GM12878 (cell line): ENCODE results near the gene GMDS. TPM values are rescaled to one million over a fixed set of nuclear protein-coding genes. Genes with fewer than 3 reads are reported as not detected.

ENCODE experiments used
- ATAC-seq: fragments of 200-7000 bp; cut with Tn5 transposase; 3 replicates; pipeline ENCODE4 v1.9.1; 2020; ENCODE audit warnings: mild to moderate bottlenecking, moderate library complexity
- BruUV-seq: library from RNA; stranded (reverse); fragments of 400-500 nt; replicated peaks from 2 replicates; lab custom pipeline; 2021; lab: Mats Ljungman, UMichigan
- CTCF ChIA-PET: fragments of 300-600 bp; sonication (Branson Sonifier 250); formaldehyde crosslinking; extraction: SDS; loops from one replicate; lab custom pipeline; 2021; ENCODE audit warnings: inconsistent platforms; lab: Yijun Ruan, JAX
- POLR2A ChIA-PET: fragments of 350-600 bp; formaldehyde crosslinking; extraction: SDS; loops from one replicate; lab custom pipeline; 2021; ENCODE audit warnings: inconsistent platforms; lab: Charles Lee
- RAD21 ChIA-PET: fragments of 300-600 bp; sonication (Branson Sonifier 250); formaldehyde crosslinking; loops from one replicate; lab custom pipeline; 2023; ENCODE audit warnings: antibody characterized with exemption; ENCODE audit not compliant: unreplicated experiment; lab: Charles Lee
- SMC1A ChIA-PET: fragments of 300-600 bp; sonication (Branson Sonifier 250); formaldehyde crosslinking; loops from one replicate; lab custom pipeline; 2023; ENCODE audit not compliant: unreplicated experiment, uncharacterized antibody; lab: Charles Lee
- DNase-seq: peaks from one replicate; pipeline ENCODE4 v3.0.0-alpha.2; 2011; ENCODE audit warnings: low read depth, low spot score
- FAIRE-seq: peaks from 3 replicates; lab custom pipeline; 2011; peaks lifted over from hg19 to GRCh38; lab: Jason Lieb, UNC
- H2AFZ ChIP-seq: 2 replicates; pipeline ENCODE4 v1.6.0; 2011; ENCODE audit warnings: low read depth, low read length, control low read depth; ENCODE audit not compliant: control insufficient read depth
- H3K27ac ChIP-seq: 2 replicates; pipeline ENCODE4 v1.5.1; 2011; ENCODE audit warnings: control low read depth; ENCODE audit not compliant: control insufficient read depth, insufficient read depth
- H3K27me3 ChIP-seq, 2 experiments: replicated peaks in 1 of 2; 2 replicates each; pipeline versions ENCODE4 v1.6.0 to v1.6.1; 2011; ENCODE audit warnings: low read length in 1 of 2; ENCODE audit not compliant: control insufficient read depth in 2 of 2, insufficient read depth in 2 of 2
- H3K36me3 ChIP-seq, 2 experiments: 2 replicates each; pipeline ENCODE4 v1.5.1; 2011; ENCODE audit warnings: low read length in 1 of 2; ENCODE audit not compliant: control insufficient read depth in 2 of 2, insufficient read depth in 2 of 2
- H3K4me1 ChIP-seq: 2 replicates; pipeline ENCODE4 v1.6.1; 2011; ENCODE audit warnings: mild to moderate bottlenecking, low read length, moderate library complexity, mixed read lengths; ENCODE audit not compliant: control insufficient read depth, insufficient read depth
- H3K4me2 ChIP-seq: 2 replicates; pipeline ENCODE4 v1.6.0; 2011; ENCODE audit warnings: control low read depth; ENCODE audit not compliant: control insufficient read depth, insufficient read depth
- H3K4me3 ChIP-seq: fragments of 200-600 bp; sonication (generic); 2 replicates; pipeline ENCODE4 v1.5.1; 2016
- H3K79me2 ChIP-seq: 2 replicates; pipeline ENCODE4 v1.6.0; 2011; ENCODE audit warnings: low read length; ENCODE audit not compliant: control insufficient read depth, insufficient read depth
- H3K9ac ChIP-seq: 2 replicates; pipeline ENCODE4 v1.8.0; 2011; ENCODE audit warnings: low read length, control low read depth, mixed read lengths; ENCODE audit not compliant: control insufficient read depth, insufficient read depth
- H3K9me3 ChIP-seq: replicated peaks from 3 replicates; pipeline ENCODE4 v1.5.1; 2011; ENCODE audit warnings: mild to moderate bottlenecking, low read length; ENCODE audit not compliant: control insufficient read depth, insufficient read depth
- H4K20me1 ChIP-seq: 2 replicates; pipeline ENCODE4 v1.6.0; 2011; ENCODE audit not compliant: control insufficient read depth, insufficient read depth
- BMI1 ChIP-seq: fragments of 450-650 bp; IDR thresholded peaks from 2 replicates; pipeline ENCODE4 v1.6.1; 2016; ENCODE audit warnings: mild to moderate bottlenecking, moderate library complexity, borderline replicate concordance
- CBX5 ChIP-seq: sonication (generic); IDR thresholded peaks from 2 replicates; pipeline ENCODE4 v1.6.1; 2016; ENCODE audit warnings: low read depth, moderate library complexity, mild to moderate bottlenecking, inconsistent platforms
- CHD2 ChIP-seq: IDR thresholded peaks from 2 replicates; pipeline ENCODE4 v1.6.1; 2011; ENCODE audit warnings: low read depth, low read length, improper control_type of control experiment, borderline replicate concordance
- CUX1 ChIP-seq: IDR thresholded peaks from 2 replicates; pipeline ENCODE4 v1.6.1; 2012; ENCODE audit warnings: improper control_type of control experiment, low read depth, low read length; ENCODE audit not compliant: insufficient replicate concordance
- FOXK2 ChIP-seq: fragments of 450-650 bp; IDR thresholded peaks from 2 replicates; pipeline ENCODE4 v1.6.1; 2017; ENCODE audit warnings: mild to moderate bottlenecking, moderate library complexity
- KLF5 ChIP-seq: fragments of 450-650 bp; IDR thresholded peaks from 2 replicates; pipeline ENCODE4 v1.6.1; 2014; ENCODE audit warnings: mild to moderate bottlenecking; ENCODE audit not compliant: partially characterized antibody
- MEF2B ChIP-seq: fragments of 450-650 bp; IDR thresholded peaks from 2 replicates; pipeline ENCODE4 v1.6.1; 2018; ENCODE audit warnings: mild to moderate bottlenecking, moderate library complexity; ENCODE audit not compliant: partially characterized antibody, poor library complexity, severe bottlenecking
- MYB ChIP-seq: fragments of 150-350 bp; IDR thresholded peaks from 2 replicates; pipeline ENCODE4 v1.6.1; 2014; ENCODE audit warnings: mild to moderate bottlenecking, low read depth, low read length, borderline replicate concordance
- POLR2AphosphoS5 ChIP-seq: IDR thresholded peaks from 2 replicates; pipeline ENCODE4 v1.6.1; 2011; ENCODE audit warnings: mild to moderate bottlenecking, low read length, inconsistent platforms
- RAD51 ChIP-seq: fragments of 450-650 bp; IDR thresholded peaks from 2 replicates; pipeline ENCODE4 v1.6.1; 2016; ENCODE audit warnings: moderate library complexity, mild to moderate bottlenecking, inconsistent platforms
- RFX5 ChIP-seq: IDR thresholded peaks from 2 replicates; pipeline ENCODE4 v1.6.1; 2011; ENCODE audit warnings: low read depth, low read length, improper control_type of control experiment
- SPI1 ChIP-seq: IDR thresholded peaks from 2 replicates; pipeline ENCODE4 v1.6.1; 2011; ENCODE audit warnings: low read depth, mild to moderate bottlenecking, low read length, moderate library complexity, borderline replicate concordance; ENCODE audit not compliant: insufficient read depth
- SREBF1 ChIP-seq: IDR thresholded peaks from 2 replicates; pipeline ENCODE4 v1.6.1; 2012; ENCODE audit warnings: mild to moderate bottlenecking, low read length
- ZBTB11 ChIP-seq: fragments of 450-650 bp; formaldehyde crosslinking; IDR thresholded peaks from 2 replicates; pipeline ENCODE4 v1.5.0; 2022; ENCODE audit warnings: mild to moderate bottlenecking, missing genetic modification characterization
- ZNF217 ChIP-seq: fragments of 450-650 bp; IDR thresholded peaks from 2 replicates; pipeline ENCODE4 v1.6.1; 2017; ENCODE audit warnings: antibody characterized with exemption, mild to moderate bottlenecking
- WGBS: methylation state at CpG from one replicate; pipeline ENCODE4 v1.1.6; 2016; ENCODE audit warnings: low lambda C conversion rate; ENCODE audit not compliant: insufficient replicate concordance, insufficient coverage; ENCODE audit errors: missing lambda C conversion rate; 5-methylcytosine and 5-hydroxymethylcytosine counted together
- in situ Hi-C: fragments of 300-500 bp; cut with MboI; formaldehyde crosslinking; loops from 9 replicates; pipeline ENCODE4 v1.14.3; 2018; ENCODE audit warnings: mixed read lengths
- intact Hi-C: fragments of 100-400 bp; cut with micrococcal nuclease; formaldehyde crosslinking; loops from one replicate; pipeline ENCODE4 v1.14.2; 2022; ENCODE audit not compliant: unreplicated experiment
- polyA plus RNA-seq, 11 experiments: library from polyadenylated mRNA; depleted of rRNA in 4 of 11; unstranded in 6 of 11; stranded (reverse) in 5 of 11; fragments of >200 nt; fragmentation: Nextera tagmentation in 4 of 11; fragmentation: Illumina TruSeq in 1 of 11; extraction: Ambion mirVana in 4 of 11; extraction: Trizol in 1 of 11; gene quantifications; 1 replicate in 1 of 11; 2 replicates in 10 of 11; pipeline versions ENCODE4 v1.2.1 to v1.2.3, GENCODE V29; 2011 to 2016; ENCODE audit warnings: inconsistent platforms in 2 of 11, missing spikeins in 2 of 11, low read depth in 1 of 11
- total RNA-seq, 4 experiments: library from RNA; depleted of rRNA in 3 of 4; stranded (reverse); fragments of >200 nt in 3 of 4; fragmentation: Illumina TruSeq in 1 of 4; extraction: Trizol in 1 of 4; gene quantifications; 2 replicates each; pipeline versions ENCODE4 v1.2.1 to v1.2.3, GENCODE V29; 2013 to 2021

Gene GMDS
- total and polyA plus RNA-seq, 10 of the 15 experiments (the other 5 are each of a cell fraction or from before 2014, with no cell fraction given): 0.61 to 53.8 (median 29.3) TPM

GRCh38 chr6:1960486-1961142 lies 284.8 kb downstream of the GMDS start (continued):
- TF ChIP-seq SPI1 (no peak), MYB (no peak), MEF2B (no peak), FOXK2 (no peak), POLR2AphosphoS5 (no peak), ZBTB11 (CRISPR knock-in tag) (no peak), RAD51 (no peak)
- TF ChIP-seq, all 136 proteins: peak for 0

GRCh38 chr6:1958257-1958656 lies 287.1 kb downstream of the GMDS start:
- no peak for ATAC-seq
- no peak overlapping the region for H3K9ac ChIP-seq
- no peak overlapping the region for H3K27ac ChIP-seq
- H3K27me3 ChIP-seq: no peaks in the 10 kb centered on the region
- intact Hi-C loops: loop anchor here (5.0 kb wide), 1 partner anchor 124 kb away; no protein-coding TSS in a partner anchor
- RAD21 ChIA-PET: no interaction called here
- no peaks in the 10 kb centered on the region for H3K4me1 ChIP-seq
- FAIRE-seq: no peak
- no peaks in the 10 kb centered on the region for H3K79me2 ChIP-seq
- no peak overlapping the region for H3K4me3 ChIP-seq
- SMC1A ChIA-PET: no interaction called here
- CTCF ChIA-PET: interaction anchor here (0.8 to 1.1 kb wide), 2 partner anchors 140 to 1026 kb away, joined by 3 to 4 read pairs; no protein-coding TSS in a partner anchor
- no peaks in the 10 kb centered on the region for H4K20me1 ChIP-seq
- WGBS: 97% methylated on average over 4 of the region's 4 CpGs
- in situ Hi-C loops: no loop called here
- POLR2A ChIA-PET: no interaction called here
- TSS peak; percentile 19 for BruUV-seq
- no peak overlapping the region for H3K4me2 ChIP-seq
- DNase-seq: no peak
- no peaks in the 10 kb centered on the region for H3K36me3 ChIP-seq
- no peak overlapping the region for H2AFZ ChIP-seq
- no peaks in the 10 kb centered on the region for H3K9me3 ChIP-seq
- TF ChIP-seq KLF5: no peak
- TF ChIP-seq CHD2: no peak
- TF ChIP-seq ZNF217: no peak
- no peak for TF ChIP-seq CUX1
- TF ChIP-seq CBX5: no peak
- TF ChIP-seq BMI1: no peak
- no peak for TF ChIP-seq RFX5
- no peak for TF ChIP-seq SREBF1
